NCI-H774 (cell line): ENCODE data around the gene LYL1.

ENCODE experiments used
- DNase-seq: peaks from one replicate; lab custom pipeline; 2025; lab: John Stamatoyannopoulos, UW

Gene LYL1

GRCh38 chr19:13092606-13093235 is 9.9 kb downstream of the LYL1 start:
- no peak for DNase-seq

GRCh38 chr19:13092158-13092543 is 10.5 kb downstream of the LYL1 start:
- no peak for DNase-seq

- no peak for DNase-seq
Observed at GRCh38 chr19:13091400-13092157, 11.1 kb downstream of the LYL1 start.

- no peak for DNase-seq
Observed at GRCh38 chr19:13090511-13091231, 12.0 kb downstream of the LYL1 start.

- no peak for DNase-seq
Observed at GRCh38 chr19:13089857-13090507, 12.7 kb downstream of the LYL1 start.

GRCh38 chr19:13089139-13089856 is 13.4 kb downstream of the LYL1 start:
- DNase-seq, result no peak

GRCh38 chr19:13087795-13088537 is 14.7 kb downstream of the LYL1 start:
- no peak for DNase-seq

- DNase-seq, result no peak
Observed at GRCh38 chr19:13087295-13087694, 15.4 kb downstream of the LYL1 start.

GRCh38 chr19:13086341-13086740 is 16.3 kb downstream of the LYL1 start:
- no peak for DNase-seq

- DNase-seq, result no peak
Observed at GRCh38 chr19:13085666-13086065, 17.0 kb downstream of the LYL1 start.

- no peak for DNase-seq
Observed at GRCh38 chr19:13083627-13084026, 19.0 kb downstream of the LYL1 start.

- no peak for DNase-seq
Observed at GRCh38 chr19:13083008-13083404, 19.7 kb downstream of the LYL1 start.

GRCh38 chr19:13082192-13083007 is 20.3 kb downstream of the LYL1 start:
- no peak for DNase-seq

- DNase-seq, result no peak
Observed at GRCh38 chr19:13079542-13079986, 23.1 kb downstream of the LYL1 start.

GRCh38 chr19:13078897-13079541 is 23.6 kb downstream of the LYL1 start:
- no peak for DNase-seq

- no peak for DNase-seq
Observed at GRCh38 chr19:13078381-13078780, 24.3 kb downstream of the LYL1 start.

GRCh38 chr19:13077240-13077639 is 25.4 kb downstream of the LYL1 start:
- no peak for DNase-seq

GRCh38 chr19:13076787-13077186 is 25.9 kb downstream of the LYL1 start:
- no peak for DNase-seq

- DNase-seq, result no peak
Observed at GRCh38 chr19:13076320-13076719, 26.3 kb downstream of the LYL1 start.

- no peak for DNase-seq
Observed at GRCh38 chr19:13074378-13074777, 28.3 kb downstream of the LYL1 start.
